Fibroblast of the aortic adventitia (primary cell): ENCODE results near the gene CPED1. TPM values are rescaled to one million over a fixed set of nuclear protein-coding genes. Genes with fewer than 3 reads are reported as not detected.

Source experiments
- DNase-seq: peaks from one replicate; pipeline ENCODE4 v3.0.0-alpha.2; 2010; ENCODE audit warnings: low read depth
- H3K4me3 ChIP-seq: 2 replicates; pipeline ENCODE4 v1.5.1; 2011; ENCODE audit warnings: low read depth, mild to moderate bottlenecking, control low read depth, low read length, moderate library complexity
- total RNA-seq: library from RNA; depleted of rRNA; stranded (reverse); fragments of >200 nt; gene quantifications from 2 replicates; pipeline ENCODE4 v1.2.3, GENCODE V29; 2012; ENCODE audit warnings: low replicate concordance
- TF ChIP-seq, protein P1 (sequence below): IDR thresholded peaks from 2 replicates; pipeline ENCODE4 v1.5.1; 2011; ENCODE audit warnings: mild to moderate bottlenecking, low read length, control low read depth, inconsistent platforms; ENCODE audit not compliant: insufficient read depth

CPED1 gene
- total RNA-seq, 1 donor: 119 TPM

- H3K4me3 ChIP-seq: no peak overlapping the region
- TF ChIP-seq, protein P1, sequence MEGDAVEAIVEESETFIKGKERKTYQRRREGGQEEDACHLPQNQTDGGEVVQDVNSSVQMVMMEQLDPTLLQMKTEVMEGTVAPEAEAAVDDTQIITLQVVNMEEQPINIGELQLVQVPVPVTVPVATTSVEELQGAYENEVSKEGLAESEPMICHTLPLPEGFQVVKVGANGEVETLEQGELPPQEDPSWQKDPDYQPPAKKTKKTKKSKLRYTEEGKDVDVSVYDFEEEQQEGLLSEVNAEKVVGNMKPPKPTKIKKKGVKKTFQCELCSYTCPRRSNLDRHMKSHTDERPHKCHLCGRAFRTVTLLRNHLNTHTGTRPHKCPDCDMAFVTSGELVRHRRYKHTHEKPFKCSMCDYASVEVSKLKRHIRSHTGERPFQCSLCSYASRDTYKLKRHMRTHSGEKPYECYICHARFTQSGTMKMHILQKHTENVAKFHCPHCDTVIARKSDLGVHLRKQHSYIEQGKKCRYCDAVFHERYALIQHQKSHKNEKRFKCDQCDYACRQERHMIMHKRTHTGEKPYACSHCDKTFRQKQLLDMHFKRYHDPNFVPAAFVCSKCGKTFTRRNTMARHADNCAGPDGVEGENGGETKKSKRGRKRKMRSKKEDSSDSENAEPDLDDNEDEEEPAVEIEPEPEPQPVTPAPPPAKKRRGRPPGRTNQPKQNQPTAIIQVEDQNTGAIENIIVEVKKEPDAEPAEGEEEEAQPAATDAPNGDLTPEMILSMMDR: no peak
- no peak for DNase-seq
Measured at GRCh38 chr7:120955577-120956149, 32.8 kb upstream of the CPED1 start.

GRCh38 chr7:120959929-120960484, 28.5 kb upstream of the CPED1 start:
- TF ChIP-seq, protein P1: no peak
- DNase-seq: no peak
- no peak overlapping the region for H3K4me3 ChIP-seq

DNA sequence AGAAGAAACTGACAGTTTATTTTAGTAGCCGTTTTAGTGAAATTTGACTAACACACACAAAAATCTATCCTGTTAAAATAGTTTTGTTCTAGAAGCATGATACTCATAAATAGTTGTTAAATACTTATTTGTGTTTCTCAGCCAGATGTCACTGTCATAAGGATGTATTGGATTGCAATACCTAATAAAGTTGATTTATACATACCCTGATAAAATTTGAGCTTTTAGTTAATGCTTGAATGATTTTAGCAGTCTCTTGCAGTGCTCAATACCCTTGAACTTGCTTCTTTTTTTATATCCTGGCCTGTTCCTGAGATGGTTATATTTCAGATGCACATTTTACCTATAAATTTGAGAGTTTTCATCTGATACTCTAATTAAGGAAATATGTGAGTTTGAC, 27.8 kb upstream of the CPED1 start:
- TF ChIP-seq, protein P1: no peak
- no peak for DNase-seq
- no peak overlapping the region for H3K4me3 ChIP-seq

DNA sequence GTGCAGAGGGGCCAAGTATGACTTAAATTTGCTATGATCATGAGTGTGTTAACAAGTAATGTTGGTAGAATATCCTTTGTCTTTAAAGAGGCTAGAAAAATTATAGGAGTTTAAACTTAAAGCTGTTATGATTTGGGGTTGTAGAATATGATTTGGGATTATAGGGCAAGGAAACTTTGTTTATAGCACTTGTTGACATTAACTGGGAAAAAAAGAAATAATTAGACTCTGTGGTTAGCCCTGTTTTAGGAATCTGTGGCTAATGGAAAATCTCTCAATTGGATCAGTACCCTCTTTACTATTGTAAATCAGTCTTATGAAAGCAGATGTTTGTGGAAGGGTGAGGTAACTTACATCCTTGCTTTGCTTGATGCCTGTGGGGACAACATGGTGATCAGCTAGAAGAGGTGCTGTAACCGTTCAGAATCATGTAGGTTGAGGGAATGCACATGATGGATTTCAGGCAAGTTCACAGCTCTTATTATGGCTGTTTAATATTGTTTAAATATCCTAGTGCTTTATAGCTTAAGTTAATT, 26.8 kb upstream of the CPED1 start:
- TF ChIP-seq, protein P1: no peak
- DNase-seq: no peak
- no peak overlapping the region for H3K4me3 ChIP-seq

DNA sequence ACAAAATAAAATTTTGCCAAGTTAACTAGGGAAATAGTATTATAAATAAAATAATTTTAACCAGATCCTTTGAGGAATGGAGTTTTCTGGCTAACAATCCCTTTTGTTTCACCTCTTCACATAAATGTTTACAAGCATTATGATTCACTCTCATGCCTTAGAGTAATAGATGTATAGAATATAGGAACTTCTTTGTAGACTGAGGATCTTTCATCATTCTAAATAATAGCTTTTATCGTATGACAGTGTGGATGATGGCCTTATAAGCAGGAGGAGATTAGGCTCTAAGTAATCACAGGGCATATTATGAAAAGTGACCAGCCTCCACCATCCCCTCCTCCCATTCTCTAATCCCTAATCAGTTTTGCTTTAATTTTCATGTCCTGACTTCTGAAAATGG, 24.4 kb upstream of the CPED1 start:
- DNase-seq: no peak
- H3K4me3 ChIP-seq: no peak overlapping the region
- TF ChIP-seq, protein P1: no peak

DNA sequence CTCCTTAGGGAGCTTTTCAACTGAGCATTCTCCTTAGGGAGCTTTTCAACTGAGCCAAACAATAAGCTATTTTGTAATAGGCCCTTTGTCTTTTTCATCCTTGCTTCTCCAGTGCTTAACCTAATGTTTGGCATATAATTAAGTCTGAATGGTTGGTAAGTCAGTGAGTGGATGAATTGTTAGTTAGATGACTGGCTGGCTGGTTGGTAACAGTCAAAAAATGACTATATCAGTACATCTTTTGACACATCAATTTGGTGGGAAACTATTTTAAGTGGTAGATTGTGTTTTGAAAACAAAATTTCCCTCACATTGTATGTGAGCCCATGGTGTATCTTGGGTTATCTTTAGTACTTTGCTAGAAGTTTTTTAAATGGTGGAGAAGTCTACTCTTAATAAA, 21.6 kb upstream of the CPED1 start:
- TF ChIP-seq, protein P1: no peak
- DNase-seq: no peak

DNA sequence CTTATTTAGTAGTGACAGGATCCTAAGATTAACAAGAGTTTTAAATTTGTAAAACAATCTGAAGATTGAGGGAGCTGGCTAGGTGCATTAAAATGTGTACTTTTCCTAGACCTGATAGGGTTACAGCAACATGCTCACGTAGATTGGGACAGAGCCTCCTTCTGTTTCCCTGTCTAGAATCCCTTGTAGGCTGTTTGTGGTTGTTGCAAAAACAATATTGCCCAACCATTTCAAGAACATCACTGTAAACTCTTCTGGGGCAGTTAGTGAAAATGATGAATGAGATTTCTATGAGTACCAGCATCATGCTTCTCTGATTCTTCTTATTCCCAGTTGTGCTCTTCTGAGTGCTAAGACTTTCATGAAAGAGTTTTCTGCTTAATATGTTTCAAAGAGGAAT, 14.7 kb upstream of the CPED1 start:
- H3K4me3 ChIP-seq: no peak overlapping the region
- TF ChIP-seq, protein P1: no peak
- DNase-seq: no peak

More for the DNA sequence above, 21.6 kb upstream of the CPED1 start:
- H3K4me3 ChIP-seq: no peak overlapping the region
